Measurements from ENCODE around the gene TNFRSF14. TPM values are rescaled to one million over a fixed set of nuclear protein-coding genes. Genes with fewer than 3 reads are reported as not detected.
A peak's percentile ranks its signal among the peaks of the same experiment; 100 is the strongest.

TNFRSF14 gene
- total and polyA plus RNA-seq, 9 of the 15 experiments (the other 6 are each of a cell fraction or from before 2014, with no cell fraction given): 0.11 to 2.3 (median 0.68) TPM; not detected in 2

DNA sequence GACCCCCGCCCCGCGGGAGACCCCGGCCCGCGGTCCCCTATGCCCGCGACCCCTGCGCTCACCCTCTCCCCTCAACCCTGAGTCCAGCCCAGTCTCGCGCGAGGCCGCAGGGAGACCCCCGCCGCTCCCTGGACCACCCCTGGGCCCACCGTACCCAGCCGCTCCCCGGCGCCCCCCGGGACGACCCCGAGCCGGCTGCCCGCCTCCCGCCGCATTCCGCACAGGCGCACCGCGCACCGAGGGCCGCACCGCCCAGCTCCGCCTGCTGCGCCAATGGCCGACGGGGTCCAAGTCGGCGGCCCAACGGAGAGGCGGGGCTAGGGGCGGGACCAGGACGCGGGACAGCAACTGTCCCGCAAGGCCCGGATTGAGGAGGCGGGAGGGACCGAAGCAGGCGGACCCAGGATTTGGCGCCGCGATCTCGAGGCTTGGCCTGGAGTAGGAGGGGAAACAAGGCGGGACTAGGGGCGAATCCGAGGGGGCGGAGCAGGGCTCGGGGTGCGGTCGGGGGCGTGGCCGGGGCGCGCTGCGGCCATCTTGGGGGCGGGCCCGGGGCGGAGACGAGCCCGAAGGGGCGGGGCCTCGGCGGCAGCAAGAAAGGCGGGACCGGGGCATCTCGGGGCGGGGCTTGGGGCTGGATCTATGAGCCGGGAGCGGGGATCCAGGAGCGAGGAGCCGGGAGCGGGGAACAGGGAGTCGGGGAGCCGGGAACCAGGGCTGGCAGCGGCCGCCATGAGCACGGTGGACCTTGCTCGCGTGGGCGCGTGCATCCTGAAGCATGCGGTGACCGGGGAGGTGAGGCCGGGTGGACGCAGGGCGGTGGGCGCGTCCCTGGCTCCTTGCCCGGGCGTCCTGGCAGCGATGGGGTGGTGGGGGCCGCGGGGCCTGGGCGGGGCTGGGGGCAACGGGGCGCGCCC is 30.2 kb downstream of the TNFRSF14 start, which contains the start of gene PRXL2B:
Gene PRXL2B, plus strand, starts transcription at position 624 of the 917 bp plus-strand sequence. Its CDS starts 109 bp downstream, at position 733.
- Histone ChIP-seq H3K4me1 (replicated peaks in 1 of 2; ENCODE audit: control insufficient read depth in 2 of 2, insufficient read depth in 2 of 2, low read length in 2 of 2) (peaks cover 20 to 57% of the 10 kb centered on the region in 2 experiments), H3K4me3 (peak within 1 kb of the TSS; percentile 71), H3K36me3 (ENCODE audit: control insufficient read depth, insufficient read depth, low read length) (0 out of 3 replicates have a peak, but pooled peaks cover 4% of the 10 kb centered on the region), H2AFZ (ENCODE audit: low read depth, low read length) (peak within 1 kb of the TSS; percentile 90), H3K79me2 (ENCODE audit: control insufficient read depth, insufficient read depth, low read length) (peaks cover 8% of the 10 kb centered on the region; the same call in 1 of the 3 replicates), H3K4me2 (ENCODE audit: insufficient read depth, low read length) (peak within 1 kb of the TSS; percentile 90), H3K9me1 (ENCODE audit: control insufficient read depth, insufficient read depth, low read length) (no peaks in the 10 kb centered on the region), H3K9me3 (replicated peaks; ENCODE audit: control insufficient read depth, insufficient read depth, low read depth, low read length) (no peaks in the 10 kb centered on the region), H3K9ac (ENCODE audit: insufficient read depth in 1 of 2, low read depth in 2 of 2, low read length in 2 of 2) (peak within 1 kb of the TSS; percentile 79 to 95), H4K20me1 (replicated peaks; ENCODE audit: control insufficient read depth, insufficient read depth, low read length) (no peaks in the 10 kb centered on the region), H3K27me3 (ENCODE audit: control insufficient read depth in 2 of 2, insufficient read depth in 2 of 2, low read length in 2 of 2) (peaks cover 5 to 6% of the 10 kb centered on the region in 2 experiments; a peak in 4 of 5 replicates), H3K27ac (ENCODE audit: extremely low read depth, low read depth, low read length) (peak within 1 kb of the TSS; percentile 93)
- intact Hi-C loops (cut with micrococcal nuclease) (loop anchor here (2.0 to 5.0 kb wide), 2 partner anchors 39 to 56 kb away; no protein-coding TSS in a partner anchor), in situ Hi-C loops (cut with MboI) (no loop called here)
- CTCF ChIA-PET (ENCODE audit: low intra/inter-chr PET ratio): interaction anchor here (0.6 kb wide), 1 partner anchor 24 kb away, joined by 3 read pairs; no protein-coding TSS in a partner anchor
- 3% methylated on average over 59 of the region's 107 CpGs for WGBS (ENCODE audit: insufficient coverage, low coverage, missing lambda C conversion rate)
- ATAC-seq (peak; percentile 95), DNase-seq (ENCODE audit: extremely low read depth in 1 of 4, low spot score in 3 of 4) (peak; percentile 99 to 100 (median 99)), FAIRE-seq (no peak)
- no TSS peak for BruUV-seq (replicated peaks)
- POLR2A ChIA-PET: interaction anchor here (0.5 to 3.0 kb wide), 10 partner anchors 11 to 367 kb away, joined by 3 to 13 read pairs (median 5); partner anchors contain the start of gene TNFRSF14
- no peak for TF ChIP-seq ZNF232 (CRISPR knock-in tag; IDR thresholded peaks at IDR 0.05)
- TF ChIP-seq ZNF124 (CRISPR knock-in tag; IDR thresholded peaks at IDR 0.05): 0 out of 2 replicates have a peak, but pooled peaks have one; percentile 37
- no peak for TF ChIP-seq MCM2 (IDR thresholded peaks at IDR 0.05; ENCODE audit: low read depth)
- no peak for TF ChIP-seq KAT8 (IDR thresholded peaks at IDR 0.05; ENCODE audit: low read depth)
- no peak for TF ChIP-seq SREBF1 (IDR thresholded peaks at IDR 0.05; ENCODE audit: borderline replicate concordance, low read depth, low read length)
- TF ChIP-seq SP2 (IDR thresholded peaks at IDR 0.05; ENCODE audit: extremely low read depth, low read depth, low read length, poor library complexity, severe bottlenecking): peak; percentile 5
- peak; percentile 90 for TF ChIP-seq ZNF121 (CRISPR knock-in tag; conservative IDR thresholded peaks at IDR 0.05)
- no peak for TF ChIP-seq ZNF507 (tag; conservative IDR thresholded peaks at IDR 0.05)
- TF ChIP-seq MITF (IDR thresholded peaks at IDR 0.05): no peak
- TF ChIP-seq NFYB (IDR thresholded peaks at IDR 0.05; ENCODE audit: extremely low read depth, insufficient read length): no peak
- no peak for TF ChIP-seq TEAD4 (IDR thresholded peaks at IDR 0.05; ENCODE audit: low read length)
- TF ChIP-seq TEAD4 (CRISPR knock-in tag; IDR thresholded peaks at IDR 0.05; ENCODE audit: borderline replicate concordance): no peak
